Rectal smooth muscle tissue (tissue), 1 donor: ENCODE data around the gene ESRP2.

ENCODE experiments used
- H3K27ac ChIP-seq: one replicate; pipeline ENCODE4 v1.7.0; 2013; ENCODE audit warnings: low read depth, low read length, inconsistent platforms
- H3K27me3 ChIP-seq: one replicate; pipeline ENCODE4 v1.7.0; 2013; ENCODE audit warnings: low read length; ENCODE audit not compliant: control insufficient read depth, insufficient read depth
- H3K36me3 ChIP-seq: one replicate; pipeline ENCODE4 v1.7.0; 2013; ENCODE audit warnings: low read length; ENCODE audit not compliant: control insufficient read depth, insufficient read depth
- H3K4me1 ChIP-seq: one replicate; pipeline ENCODE4 v1.7.0; 2013; ENCODE audit warnings: low read length; ENCODE audit not compliant: control insufficient read depth, insufficient read depth
- H3K4me3 ChIP-seq: one replicate; pipeline ENCODE4 v1.7.0; 2013; ENCODE audit warnings: low read length
- H3K9ac ChIP-seq: one replicate; pipeline ENCODE4 v1.7.0; 2013; ENCODE audit warnings: low read length

ESRP2 gene

DNA sequence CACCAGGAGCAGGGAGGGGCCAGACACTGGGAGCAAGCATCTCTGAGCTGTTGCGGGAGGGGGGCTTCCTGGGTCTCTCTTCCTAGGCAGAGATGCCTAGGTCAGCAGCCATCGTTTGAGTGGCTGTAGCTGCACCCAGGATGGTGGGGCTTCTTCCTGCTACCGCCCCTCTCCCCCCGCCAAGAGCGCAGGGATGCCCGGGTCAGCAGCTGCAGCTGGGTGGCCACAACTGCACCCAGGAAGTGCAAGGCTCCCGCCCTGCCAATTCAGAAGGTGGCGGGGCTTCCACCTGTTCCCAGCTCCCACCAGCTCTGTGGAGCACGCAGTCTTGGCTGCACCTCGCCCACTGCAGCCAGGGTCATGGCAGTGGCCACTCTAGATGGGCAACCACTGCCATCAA, 47.8 kb downstream of the ESRP2 start:
- H3K36me3 ChIP-seq, result peaks cover 16% of the 10 kb centered on the region

DNA sequence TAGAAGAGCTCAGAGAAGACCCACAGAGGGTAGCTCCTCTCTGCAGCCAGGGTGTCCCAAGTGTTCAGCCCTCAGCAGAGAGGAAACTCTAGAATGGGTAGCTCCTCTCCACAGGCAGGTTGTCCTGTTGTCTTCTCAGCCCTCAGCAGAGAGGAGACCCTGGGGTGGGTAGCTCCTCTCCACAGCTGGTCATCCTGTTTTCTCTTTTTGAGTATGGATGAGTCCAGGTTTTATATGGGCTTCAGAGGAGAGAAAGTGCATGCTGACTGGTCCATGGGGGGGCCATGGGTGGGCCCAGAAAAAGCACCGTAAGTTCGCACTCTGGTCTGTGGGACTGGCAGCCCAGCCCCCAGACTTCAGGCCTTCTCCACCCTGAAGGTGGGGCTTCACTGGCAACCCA, 48.4 kb downstream of the ESRP2 start:
- no peak overlapping the region for H3K9ac ChIP-seq
- H3K27me3 ChIP-seq, result no peaks in the 10 kb centered on the region
- no peaks in the 10 kb centered on the region for H3K4me1 ChIP-seq
- H3K4me3 ChIP-seq, result no peak overlapping the region
- no peak overlapping the region for H3K27ac ChIP-seq
- H3K36me3 ChIP-seq, result peaks cover 20% of the 10 kb centered on the region

More for the DNA sequence above, 47.8 kb downstream of the ESRP2 start:
- Histone ChIP-seq H3K4me1 (no peaks in the 10 kb centered on the region), H3K4me3 (no peak overlapping the region), H3K9ac (no peak overlapping the region), H3K27me3 (no peaks in the 10 kb centered on the region), H3K27ac (no peak overlapping the region)

DNA sequence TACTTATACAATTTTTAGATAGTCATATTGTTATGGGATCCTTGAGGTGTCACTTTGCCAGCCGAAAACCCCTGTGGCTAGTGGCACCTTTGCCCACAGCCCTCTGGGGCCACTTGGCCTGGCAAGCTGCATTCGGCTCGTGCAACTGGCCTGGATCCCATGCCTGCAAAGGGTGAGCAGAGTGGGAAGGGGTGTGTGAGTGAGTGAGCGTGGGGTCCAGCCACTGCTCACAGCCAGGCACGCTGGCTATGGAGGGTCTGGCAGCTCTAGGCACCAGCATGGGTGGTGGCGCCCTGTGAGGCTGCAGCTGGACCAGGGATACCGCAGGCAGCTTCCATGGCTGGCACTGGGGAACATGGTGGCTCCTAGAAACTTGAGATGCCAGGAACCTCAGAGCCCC, 49.0 kb downstream of the ESRP2 start:
- no peaks in the 10 kb centered on the region for H3K27me3 ChIP-seq
- no peaks in the 10 kb centered on the region for H3K4me1 ChIP-seq
- H3K4me3 ChIP-seq, result no peak overlapping the region
- H3K27ac ChIP-seq, result no peak overlapping the region
- no peak overlapping the region for H3K9ac ChIP-seq
- peaks cover 20% of the 10 kb centered on the region for H3K36me3 ChIP-seq

DNA sequence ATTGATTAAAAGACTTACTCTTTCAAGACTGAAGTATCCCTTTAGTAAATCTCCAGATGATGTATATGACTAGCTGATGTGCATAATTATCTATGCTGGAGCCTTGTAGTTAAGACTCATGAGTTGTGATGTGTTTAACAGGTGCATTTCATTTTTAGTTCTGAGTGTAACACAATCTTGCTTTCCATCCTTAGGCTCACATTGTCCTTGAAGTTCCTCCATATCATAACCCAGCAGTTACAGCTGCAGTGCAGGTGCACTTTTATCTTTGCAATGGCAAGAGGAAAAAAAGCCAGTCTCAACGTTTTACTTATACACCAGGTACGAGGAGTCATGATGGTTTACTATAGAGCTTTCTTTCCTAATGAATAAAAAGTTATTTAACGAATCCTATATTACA, 52.9 kb downstream of the ESRP2 start:
- Histone ChIP-seq H3K9ac (no peak overlapping the region), H3K27ac (no peak overlapping the region), H3K27me3 (no peaks in the 10 kb centered on the region), H3K4me3 (no peak overlapping the region), H3K36me3 (peaks cover 8% of the 10 kb centered on the region), H3K4me1 (no peaks in the 10 kb centered on the region)

DNA sequence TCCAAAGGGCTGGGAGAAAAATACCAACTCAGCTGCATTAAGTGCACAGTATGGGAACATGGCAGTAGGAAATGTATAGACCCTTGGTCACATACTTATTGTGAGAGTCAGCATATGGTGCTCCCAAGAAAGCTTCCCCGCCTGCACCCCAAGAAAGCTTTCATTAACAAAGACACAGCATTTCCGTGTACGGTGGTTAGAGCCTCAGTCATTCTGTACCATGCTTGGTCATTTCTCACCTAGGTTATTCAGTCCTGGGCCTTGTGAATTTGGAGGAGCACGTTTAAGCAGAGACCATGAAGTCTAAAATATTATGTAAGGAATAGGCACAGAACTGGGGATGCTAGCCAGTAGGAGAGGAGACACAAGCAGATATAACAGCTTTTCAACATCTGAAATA, 56.1 kb downstream of the ESRP2 start:
- Histone ChIP-seq H3K27me3 (no peaks in the 10 kb centered on the region), H3K9ac (no peak overlapping the region), H3K4me1 (no peaks in the 10 kb centered on the region), H3K36me3 (peaks cover 8% of the 10 kb centered on the region), H3K4me3 (no peak overlapping the region), H3K27ac (no peak overlapping the region)

DNA sequence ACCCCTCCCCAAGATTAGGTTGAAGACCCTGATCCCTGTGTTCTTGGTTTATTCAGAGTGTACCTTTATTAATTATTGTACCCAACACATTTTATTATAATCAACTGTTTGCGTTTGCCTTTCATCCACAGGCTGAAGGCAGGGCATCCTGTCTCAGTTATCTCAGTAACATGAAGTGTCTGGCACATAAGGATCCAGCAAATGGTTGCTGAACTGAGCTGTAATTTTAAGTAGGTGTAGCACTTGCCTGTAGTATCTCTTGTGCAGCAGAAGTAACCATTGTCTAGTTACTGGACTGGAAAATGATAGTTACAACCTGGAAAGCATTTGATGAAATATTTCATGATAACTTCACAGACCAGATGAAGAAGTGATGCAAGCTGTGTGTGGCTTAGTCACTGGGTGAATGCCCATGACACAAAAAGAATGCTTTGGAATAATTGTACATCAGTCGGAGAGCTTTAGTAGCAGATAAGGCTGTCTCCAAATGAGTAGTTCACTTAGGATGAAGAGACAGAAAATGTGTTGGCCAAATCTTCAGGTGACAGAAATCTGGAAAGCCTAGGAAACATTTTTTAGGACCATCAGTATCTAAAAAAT, 56.6 kb downstream of the ESRP2 start:
- H3K27ac ChIP-seq, result no peak overlapping the region
- H3K27me3 ChIP-seq, result no peaks in the 10 kb centered on the region
- no peak overlapping the region for H3K4me3 ChIP-seq
- no peaks in the 10 kb centered on the region for H3K4me1 ChIP-seq
- H3K9ac ChIP-seq, result no peak overlapping the region
- H3K36me3 ChIP-seq, result peaks cover 8% of the 10 kb centered on the region
